Smooth muscle cell of the umbilical artery (primary cell): Measurements from ENCODE around the gene ELOVL3. TPM values are rescaled to one million over a fixed set of nuclear protein-coding genes. Genes with fewer than 3 reads are reported as not detected.

ENCODE experiments used
- total RNA-seq: library from RNA; depleted of rRNA; stranded (reverse); fragments of >200 nt; gene quantifications from 2 replicates; pipeline ENCODE4 v1.2.3, GENCODE V29; 2014

Gene ELOVL3, protein sequence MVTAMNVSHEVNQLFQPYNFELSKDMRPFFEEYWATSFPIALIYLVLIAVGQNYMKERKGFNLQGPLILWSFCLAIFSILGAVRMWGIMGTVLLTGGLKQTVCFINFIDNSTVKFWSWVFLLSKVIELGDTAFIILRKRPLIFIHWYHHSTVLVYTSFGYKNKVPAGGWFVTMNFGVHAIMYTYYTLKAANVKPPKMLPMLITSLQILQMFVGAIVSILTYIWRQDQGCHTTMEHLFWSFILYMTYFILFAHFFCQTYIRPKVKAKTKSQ
- 0.42 and 2.4 TPM in 2 replicates for total RNA-seq

DNA sequence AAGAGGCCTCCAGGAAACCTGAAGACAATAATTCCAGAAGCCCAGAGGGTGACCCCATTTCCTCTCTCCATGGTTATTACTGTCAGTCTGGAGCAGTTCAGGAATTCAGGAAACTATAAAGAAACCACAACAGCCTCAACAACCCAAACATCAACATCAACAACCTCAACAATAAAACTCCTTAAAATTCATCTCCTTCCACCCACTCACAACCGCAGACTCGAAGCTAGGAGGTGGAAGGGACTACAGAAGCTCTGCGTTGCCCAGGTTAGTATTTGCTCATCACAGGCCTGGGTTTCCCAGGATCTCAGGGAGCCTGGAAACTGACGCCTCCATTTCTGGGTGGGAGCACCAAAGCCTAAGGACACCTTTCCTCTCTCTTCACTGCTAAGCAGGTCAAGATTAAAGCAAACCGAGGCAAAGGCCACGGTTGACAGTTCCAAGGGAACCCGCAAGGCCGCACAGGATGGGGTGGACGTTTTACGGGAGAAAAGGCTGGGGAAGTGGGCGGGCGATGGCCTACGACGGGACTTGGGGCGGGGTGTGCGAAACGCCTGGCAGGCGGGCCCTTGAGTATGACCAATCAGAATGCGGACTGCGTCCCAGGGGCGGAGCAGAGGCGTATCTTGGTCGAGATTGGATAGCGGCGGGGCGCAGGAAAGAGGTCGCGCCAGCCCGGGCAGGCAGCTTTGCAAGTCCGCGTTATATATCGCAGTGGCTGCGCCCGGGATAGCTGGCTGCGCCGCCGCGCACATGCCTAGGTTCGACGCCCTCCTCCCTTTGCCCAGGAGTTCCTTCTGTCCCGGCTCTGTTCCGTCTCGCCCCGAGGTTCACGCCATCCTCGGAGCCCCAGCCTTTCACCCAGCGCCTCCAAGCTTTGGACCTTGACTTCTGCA, at the start of gene ELOVL3:
Gene ELOVL3 (plus strand): TSS at position 654 of the 896 bp plus-strand sequence. CDS start 250 bp downstream, outside the sequence.

DNA sequence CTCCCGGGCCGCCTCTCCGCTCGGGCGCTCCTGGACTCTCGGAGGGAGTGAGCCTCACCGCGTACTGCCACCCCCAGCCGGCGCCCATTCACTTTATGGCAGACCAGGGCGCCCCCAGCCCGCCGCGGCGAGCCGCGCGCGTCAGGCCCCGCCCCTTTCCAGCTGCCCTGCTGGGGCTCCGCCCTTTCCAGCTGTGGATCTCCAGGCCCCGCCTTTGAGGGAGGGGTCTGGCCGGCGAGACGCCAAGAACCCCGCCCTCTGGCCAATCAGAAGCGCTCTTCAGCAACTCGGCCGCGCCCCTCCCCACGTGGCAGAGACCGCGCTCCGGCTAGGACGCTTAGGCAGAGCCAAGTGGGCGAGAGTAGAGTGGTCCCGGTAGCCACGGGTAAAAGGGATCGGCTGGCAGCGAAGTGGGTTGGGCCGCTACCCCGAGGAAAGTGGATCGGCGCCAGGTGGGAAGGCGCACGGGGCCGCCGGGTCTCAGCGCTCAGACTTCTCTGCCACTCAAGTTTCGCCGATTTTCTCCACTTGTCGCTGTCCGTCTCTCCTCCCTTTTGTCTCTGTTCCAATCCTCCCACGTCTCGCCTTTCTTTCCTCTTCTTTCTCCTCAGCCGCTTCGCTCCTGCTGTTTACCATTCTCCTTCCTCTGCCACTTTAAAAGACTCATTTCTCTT, 15.5 kb downstream of the ELOVL3 start, which contains the start of gene PITX3:
Gene PITX3 (minus strand): TSS at position 69 of the 674 bp plus-strand sequence. CDS start 9,432 bp downstream, outside the sequence.

DNA sequence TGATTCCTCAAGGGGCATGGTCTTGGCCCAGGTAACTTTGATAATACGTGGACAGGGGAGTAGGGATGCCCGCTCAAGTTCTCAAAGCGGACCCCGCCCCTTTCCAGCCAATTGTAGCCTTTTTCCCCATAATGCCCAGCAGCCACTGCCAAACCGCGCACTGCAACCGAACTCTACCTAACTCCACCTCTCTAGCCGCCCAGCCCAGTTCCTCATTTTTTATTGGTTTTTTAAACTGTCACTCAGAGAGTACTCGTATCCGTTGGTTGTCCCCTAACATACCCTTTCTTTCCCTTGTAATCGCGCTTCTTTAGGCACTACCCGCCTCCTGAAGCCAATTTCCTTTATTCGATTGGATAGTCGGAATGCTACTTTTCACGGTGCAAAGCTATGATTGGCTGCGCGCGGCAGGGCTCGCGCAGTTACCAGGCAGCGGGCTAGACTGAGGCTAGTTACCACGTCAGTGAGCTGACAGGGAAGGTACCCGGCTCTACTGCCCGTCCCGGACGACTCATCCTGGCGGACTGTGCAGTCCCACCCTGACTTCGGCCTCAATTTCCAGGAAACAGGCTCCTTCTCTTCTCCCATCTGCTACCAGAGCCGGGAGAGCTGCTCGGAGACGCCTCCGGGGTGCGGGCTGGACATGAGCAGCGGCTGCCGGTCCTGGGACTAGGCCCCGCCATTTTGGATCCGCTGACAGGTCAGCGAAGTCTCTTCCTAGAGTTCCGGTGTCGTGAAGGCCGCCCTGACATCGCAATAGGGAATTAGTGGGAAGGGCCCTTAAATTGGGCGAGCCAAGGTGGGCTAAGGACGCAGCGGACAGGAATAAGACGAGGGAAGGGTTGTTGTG, 19.2 kb downstream of the ELOVL3 start, which contains the start of gene GBF1:
Gene GBF1 (plus strand): TSS at position 451 of the 850 bp plus-strand sequence. CDS start 13,407 bp downstream, outside the sequence.

Other genes with a start within 250 kb of the ELOVL3 start
- 11.7 and 12.2 TPM in 2 replicates for gene ARMH3, start 170.1 kb upstream of the ELOVL3 start, total RNA-seq
- 30.6 and 38.2 TPM in 2 replicates for gene HPS6, start 160.9 kb upstream of the ELOVL3 start, total RNA-seq
- gene LDB1, start 105.9 kb upstream of the ELOVL3 start, total RNA-seq = 39.2 and 46.9 TPM in 2 replicates
- gene PPRC1, start 93.3 kb upstream of the ELOVL3 start, total RNA-seq = 13.7 and 28.0 TPM in 2 replicates
- 19.6 and 60.2 TPM in 2 replicates for gene NOLC1, start 73.9 kb upstream of the ELOVL3 start, total RNA-seq
- gene PITX3, start 15.2 kb downstream of the ELOVL3 start, total RNA-seq = not detected in 2 replicates
- 35.6 and 71.9 TPM in 2 replicates for gene GBF1, start 19.2 kb downstream of the ELOVL3 start, total RNA-seq
- gene NFKB2, start 169.4 kb downstream of the ELOVL3 start, total RNA-seq = 30.6 and 51.0 TPM in 2 replicates
- gene PSD, start 192.5 kb downstream of the ELOVL3 start, total RNA-seq = 2.4 and 12.2 TPM in 2 replicates
- 7.7 TPM in 2 replicates for gene FBXL15, start 194.5 kb downstream of the ELOVL3 start, total RNA-seq
- gene CUEDC2, start 206.3 kb downstream of the ELOVL3 start, total RNA-seq = 36.8 and 49.1 TPM in 2 replicates
- gene C10orf95, start 225.2 kb downstream of the ELOVL3 start, total RNA-seq = not detected in 2 replicates